GM19455 (cell line): ENCODE results near the gene STXBP3.
"Not testable (repeated sequence)": the region's sequence is repeated elsewhere in the genome, so short reads cannot be mapped to it uniquely, and the experiment has no call there.

ENCODE experiments used
- ATAC-seq: cut with Tn5 transposase; IDR thresholded peaks from one replicate; pipeline ENCODE4 v1.9.1; 2021; ENCODE audit not compliant: unreplicated experiment

Gene STXBP3, protein sequence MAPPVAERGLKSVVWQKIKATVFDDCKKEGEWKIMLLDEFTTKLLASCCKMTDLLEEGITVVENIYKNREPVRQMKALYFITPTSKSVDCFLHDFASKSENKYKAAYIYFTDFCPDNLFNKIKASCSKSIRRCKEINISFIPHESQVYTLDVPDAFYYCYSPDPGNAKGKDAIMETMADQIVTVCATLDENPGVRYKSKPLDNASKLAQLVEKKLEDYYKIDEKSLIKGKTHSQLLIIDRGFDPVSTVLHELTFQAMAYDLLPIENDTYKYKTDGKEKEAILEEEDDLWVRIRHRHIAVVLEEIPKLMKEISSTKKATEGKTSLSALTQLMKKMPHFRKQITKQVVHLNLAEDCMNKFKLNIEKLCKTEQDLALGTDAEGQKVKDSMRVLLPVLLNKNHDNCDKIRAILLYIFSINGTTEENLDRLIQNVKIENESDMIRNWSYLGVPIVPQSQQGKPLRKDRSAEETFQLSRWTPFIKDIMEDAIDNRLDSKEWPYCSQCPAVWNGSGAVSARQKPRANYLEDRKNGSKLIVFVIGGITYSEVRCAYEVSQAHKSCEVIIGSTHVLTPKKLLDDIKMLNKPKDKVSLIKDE

DNA sequence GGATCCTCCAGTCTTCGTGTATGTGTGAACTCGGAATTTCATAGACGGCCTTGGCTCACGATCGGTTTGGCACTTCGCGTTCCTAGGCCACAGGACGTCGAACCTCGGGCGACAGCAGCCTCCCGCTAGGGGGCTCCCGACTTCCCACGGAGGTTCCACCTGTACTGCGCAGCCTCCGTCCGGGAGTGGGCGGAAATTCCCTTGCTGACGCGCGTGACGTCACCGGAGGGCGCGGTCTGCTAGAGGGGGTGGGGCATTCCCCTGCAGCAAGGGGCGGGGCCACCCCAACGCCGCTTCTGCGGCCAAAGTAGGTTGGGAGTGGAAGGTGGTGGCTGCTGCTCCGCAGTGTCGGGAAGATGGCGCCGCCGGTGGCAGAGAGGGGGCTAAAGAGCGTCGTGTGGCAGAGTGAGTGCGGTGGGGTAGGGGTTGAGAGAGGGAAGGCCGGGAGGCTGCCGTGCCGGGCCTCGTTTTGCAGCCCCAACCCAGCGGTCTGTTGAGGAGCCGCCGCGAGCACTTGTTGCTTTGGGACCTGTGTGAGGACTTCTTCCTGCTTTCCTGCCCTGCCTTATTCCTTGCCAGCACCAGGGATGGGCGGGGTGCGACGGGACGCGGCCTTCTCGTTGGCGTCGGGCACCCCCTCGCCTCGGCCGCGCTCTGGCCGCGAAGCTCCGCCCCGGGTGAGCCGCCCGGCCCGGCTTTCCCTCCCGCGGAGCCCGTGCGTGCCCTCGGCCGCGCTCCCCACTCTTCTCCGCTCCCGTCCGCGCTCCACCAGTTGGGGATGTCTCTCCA lies at the start of gene STXBP3:
Gene STXBP3, plus strand, starts transcription at position 293 of the 789 bp plus-strand sequence. Its CDS starts 64 bp downstream, at position 357.
- peak; percentile 89 for ATAC-seq

DNA sequence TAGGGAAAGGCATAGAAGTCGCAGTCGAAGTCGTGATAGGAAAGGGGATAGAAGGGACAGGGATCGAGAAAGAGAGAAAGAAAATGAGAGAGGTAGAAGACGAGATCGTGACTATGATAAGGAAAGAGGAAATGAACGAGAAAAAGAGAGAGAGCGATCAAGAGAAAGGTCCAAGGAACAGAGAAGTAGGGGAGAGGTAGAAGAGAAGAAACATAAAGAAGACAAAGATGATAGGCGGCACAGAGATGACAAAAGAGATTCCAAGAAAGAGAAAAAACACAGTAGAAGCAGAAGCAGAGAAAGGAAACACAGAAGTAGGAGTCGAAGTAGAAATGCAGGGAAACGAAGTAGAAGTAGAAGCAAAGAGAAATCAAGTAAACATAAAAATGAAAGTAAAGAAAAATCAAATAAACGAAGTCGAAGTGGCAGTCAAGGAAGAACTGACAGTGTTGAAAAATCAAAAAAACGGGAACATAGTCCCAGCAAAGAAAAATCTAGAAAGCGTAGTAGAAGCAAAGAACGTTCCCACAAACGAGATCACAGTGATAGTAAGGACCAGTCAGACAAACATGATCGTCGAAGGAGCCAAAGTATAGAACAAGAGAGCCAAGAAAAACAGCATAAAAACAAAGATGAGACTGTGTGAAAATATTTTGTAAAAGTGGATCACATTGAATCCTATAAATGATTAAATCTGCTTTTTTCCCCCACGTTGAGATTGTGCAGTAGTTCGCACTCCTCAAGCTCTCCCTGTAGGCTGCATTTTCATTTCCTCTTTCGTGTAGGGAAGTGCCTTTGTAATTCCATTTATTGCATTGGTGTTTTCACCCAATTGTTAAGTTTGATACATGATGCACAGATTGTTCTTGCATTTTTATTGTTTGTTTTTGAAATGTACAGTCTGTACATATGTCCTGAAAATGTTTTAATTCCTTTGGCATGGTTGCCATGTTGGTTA lies 46.8 kb upstream of the STXBP3 start:
- ATAC-seq: no peak

DNA sequence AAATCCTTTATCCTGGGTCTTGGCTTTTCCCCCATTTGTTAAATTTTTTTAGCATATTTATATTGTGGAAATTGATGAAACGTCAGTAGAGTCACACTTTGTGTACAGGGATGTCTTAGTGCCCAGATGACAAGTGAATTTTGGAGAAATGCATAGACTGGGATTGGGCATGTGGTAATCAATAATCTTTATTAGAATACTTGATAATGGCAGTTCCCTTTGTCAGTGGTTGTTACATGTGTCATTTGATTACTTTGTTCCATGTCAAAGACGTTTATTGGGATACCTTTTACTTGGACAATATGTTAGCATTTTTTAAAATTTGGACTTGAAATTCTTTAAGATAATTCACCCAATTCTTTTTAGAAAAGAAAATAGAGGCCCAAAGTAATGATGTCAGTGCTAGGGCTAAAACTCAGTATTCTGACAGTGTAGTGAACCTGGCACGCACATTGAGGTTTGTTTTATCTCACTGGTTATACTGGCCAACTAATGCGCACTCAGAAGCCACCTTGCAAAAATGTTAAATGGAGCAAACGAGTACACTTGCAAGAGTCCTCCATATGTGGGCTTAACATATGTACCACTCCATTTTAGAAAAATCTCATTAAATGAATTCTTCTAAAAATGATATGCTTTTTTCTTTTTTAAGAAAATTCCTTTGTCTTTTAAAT lies 45.2 kb upstream of the STXBP3 start:
- no peak for ATAC-seq

DNA sequence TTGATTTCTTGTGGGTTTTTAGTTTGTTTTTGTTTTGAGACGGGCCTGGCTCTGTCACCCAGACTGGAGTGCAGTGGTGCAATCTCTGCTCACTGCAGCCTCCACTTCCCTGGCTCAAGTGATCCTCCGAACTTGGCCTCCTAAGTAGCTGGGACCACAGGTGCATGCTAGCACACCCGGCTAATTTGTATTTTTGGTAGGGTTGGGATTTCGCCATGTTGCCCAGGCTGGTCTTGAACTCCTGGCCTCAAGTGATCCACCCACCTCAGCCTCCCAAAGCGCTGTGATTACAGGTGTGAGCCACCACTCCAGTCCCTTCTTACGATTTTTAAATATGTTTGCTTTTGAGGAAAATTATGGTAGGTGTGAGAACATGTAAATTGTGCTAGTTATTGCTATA lies 44.4 kb upstream of the STXBP3 start:
- ATAC-seq: not testable (repeated sequence)

DNA sequence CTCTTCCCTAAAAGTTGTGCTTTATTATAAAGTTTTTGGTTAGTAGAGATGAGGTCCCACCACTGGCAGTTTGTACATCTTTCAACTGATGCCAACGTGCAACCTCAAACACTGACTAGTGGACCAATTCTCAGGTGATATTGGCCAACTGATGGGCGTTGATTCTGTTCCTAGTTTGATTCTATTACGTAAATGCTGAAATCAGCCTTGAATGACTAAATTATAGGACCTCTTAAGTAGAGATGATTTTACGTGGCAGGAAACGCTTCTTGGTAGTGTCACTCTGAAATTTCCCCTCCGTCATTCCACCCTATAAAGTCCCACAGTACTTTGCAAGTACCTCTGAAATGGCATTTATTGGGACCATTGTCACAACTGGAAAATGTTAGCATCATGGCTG lies 42.5 kb upstream of the STXBP3 start:
- no peak for ATAC-seq

DNA sequence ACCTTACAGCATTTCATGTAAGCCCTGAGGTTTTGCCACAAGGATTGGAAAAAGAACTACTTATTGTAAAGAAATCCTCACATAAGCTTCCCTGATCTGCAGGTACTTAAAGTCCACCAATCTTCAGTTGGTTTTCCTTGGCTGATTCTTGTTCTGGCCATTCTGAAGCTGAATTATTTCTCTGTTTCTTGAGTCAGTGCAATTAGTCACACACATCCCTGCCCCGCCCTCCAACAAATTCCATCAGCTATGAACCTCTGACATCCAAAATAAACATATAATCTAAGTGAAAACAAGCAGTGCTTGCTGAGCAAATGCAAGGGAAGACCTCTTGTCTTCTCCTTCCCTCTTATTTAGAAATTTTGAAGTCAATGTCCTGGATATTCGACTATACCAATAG lies 42.0 kb upstream of the STXBP3 start:
- ATAC-seq: no peak

DNA sequence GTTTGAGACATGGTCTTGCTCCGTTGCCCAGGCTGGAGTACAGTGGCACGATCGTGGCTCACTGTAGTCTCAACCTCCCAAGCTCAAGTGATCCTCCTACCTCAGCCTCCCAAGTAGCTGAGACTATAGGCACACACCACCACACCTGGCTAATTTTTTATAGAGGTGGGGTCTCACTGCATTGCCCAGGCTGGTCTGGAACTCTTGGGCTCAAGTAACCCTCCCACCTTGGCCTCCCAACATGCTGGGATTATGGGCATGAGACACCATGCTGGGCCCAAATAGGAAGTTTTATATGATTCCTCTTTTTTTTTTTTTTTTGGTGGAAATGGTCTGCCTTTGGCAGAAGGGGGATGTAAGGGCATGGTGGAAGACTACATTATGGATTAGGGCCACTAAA lies 39.8 kb upstream of the STXBP3 start:
- no peak for ATAC-seq

DNA sequence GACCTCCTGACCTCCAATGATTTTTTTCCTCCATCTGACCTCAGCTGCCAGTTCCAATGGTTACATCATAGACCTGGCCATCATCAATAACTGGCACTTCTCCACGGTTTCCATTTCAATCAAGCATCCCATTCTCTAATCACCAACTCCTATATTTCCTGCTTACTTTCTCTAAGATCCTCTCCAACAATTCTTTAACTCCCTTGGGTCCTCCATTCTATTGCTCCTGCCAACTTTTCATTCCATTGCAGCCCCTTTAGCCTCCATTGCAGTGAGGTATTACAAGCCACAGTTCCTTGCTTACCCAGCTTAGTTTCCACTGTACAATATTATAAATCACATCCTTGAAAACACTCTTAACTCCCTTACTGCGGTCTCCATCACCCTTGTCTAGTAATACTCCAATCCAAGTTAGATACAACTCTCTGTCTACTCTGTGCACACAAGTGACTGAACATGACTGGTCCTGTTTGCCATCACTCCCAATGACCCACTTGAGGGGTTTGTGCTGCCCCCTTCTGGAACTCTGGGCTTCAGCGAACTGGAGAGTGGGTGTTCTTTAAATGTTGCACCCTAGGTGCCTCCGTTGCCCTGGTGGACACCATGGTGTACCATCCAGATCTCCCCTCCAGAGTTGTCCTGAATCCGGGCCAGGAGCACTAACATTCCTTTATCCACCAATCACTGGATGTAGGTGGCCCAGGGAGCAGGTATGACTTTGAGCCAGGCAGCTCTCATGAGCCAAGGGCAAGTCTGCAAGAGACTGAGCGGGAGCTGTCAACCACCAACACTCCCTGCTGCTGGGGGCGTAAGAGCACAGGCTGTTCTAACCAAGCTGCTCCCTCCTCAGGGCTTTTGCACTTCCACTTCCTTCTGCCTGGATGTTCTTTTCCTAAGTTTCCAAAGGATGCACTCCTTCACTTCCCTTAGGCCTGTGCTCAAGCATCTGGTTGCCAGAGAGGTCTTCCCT lies 37.5 kb upstream of the STXBP3 start:
- ATAC-seq: no peak

DNA sequence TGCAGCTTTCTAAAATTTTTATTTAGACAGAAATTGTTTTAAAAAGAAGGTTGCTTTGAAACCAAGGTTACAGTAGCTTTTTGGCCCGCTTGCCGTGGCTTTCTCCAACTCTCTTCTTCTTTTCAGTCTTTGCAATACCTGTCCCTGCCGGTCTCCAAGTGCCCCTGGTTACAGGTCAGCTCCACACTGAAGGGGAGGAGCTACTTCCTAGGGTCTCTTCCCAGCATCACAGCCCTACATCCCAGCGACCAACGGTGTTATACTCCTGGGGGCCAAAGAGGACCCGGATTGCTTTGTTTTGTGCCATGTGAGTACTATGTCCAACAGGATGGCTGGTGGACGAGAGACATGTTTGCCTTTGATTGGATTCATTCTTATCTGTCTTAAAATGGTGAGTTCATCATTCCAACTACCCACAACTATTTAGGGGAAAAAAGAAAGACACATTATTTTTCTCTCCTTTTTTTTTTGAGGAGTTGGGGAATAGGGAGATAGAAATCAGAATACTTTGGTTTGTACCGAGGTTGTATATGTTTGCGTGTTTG lies 33.8 kb upstream of the STXBP3 start, which contains the start of gene FNDC7:
Gene FNDC7, plus strand, starts transcription at position 303 of the 545 bp plus-strand sequence. Its CDS starts 26 bp downstream, at position 329.
- no peak for ATAC-seq

DNA sequence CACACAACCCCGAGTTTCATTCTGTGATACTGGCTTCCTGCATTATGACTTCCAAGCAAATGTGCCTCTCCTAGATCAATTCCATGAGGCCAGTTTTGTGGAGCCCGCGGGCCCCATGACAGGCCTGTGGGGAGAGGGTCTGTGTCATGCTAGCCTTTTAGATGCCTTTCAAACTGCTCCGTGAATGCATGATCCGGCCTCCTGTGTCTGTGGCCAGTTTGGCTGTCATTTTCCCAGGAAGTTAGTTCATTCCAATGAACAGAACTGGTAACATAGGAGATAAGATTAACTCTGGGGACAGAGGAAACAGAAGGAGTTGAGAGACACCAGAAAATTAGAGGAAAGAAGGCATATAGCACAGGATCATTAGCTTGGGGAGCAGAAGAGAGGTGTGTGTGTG lies 30.5 kb upstream of the STXBP3 start:
- no peak for ATAC-seq

DNA sequence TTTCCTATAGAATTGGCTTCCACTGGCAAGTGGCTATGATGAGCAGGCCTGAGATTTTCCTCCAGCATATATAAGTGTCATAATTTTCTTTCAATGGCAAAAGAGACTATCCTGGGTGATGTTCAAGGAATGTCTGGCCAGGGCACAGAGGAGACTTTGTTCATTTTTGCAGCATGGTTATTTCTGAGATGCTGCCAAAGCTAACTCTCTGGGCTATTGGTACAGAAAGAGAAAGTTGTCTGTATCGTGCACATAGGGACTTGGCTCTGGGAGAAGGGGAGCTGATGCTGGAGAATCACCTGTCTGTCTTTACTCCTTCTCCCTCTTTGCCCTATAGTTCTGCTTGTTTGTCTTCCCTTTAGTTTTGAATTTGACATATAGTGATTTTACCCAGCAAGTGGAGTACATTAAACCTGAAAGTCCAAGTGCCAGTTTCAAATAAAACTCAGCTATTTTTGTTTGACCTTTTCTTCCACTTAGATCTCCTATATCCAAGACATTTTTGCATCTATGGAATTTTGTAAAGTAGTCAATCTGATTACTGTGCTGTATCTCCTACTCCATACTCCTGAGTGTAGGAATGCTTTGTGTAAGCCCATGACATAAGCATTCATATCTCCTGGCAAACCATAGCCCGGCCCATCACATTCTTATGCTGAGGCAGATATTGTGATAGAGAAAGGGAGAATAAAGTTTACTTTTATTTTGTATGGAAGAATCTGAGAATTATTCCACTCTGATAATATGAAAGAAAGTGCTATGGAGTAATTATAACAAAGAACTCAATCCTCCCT lies 29.8 kb upstream of the STXBP3 start:
- ATAC-seq: no peak

DNA sequence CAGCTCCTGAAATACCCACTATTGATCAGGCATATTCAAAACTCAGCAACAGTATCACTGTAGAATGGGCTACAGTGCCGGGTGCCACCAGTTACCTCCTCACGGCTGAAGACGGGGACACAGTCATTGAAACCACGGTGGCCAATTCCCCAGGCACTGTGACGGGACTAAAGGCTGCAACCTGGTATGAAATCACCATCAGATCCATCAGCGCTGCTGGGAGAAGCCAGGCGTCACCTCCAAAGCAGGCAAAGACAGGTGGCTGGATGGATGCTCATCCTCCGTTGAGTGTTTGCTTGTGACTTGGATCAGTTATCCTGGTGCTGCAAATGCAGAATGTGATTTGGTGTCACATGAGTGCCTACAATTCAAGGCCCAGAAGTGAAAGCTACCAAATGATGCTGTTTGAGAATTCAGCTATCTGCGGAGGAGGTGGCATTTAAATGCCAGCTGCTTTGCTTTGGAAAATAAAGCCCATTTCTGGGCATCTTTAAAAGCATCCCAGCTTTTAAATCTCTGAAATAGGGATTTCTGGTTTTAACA lies 28.6 kb upstream of the STXBP3 start:
- ATAC-seq: no peak

DNA sequence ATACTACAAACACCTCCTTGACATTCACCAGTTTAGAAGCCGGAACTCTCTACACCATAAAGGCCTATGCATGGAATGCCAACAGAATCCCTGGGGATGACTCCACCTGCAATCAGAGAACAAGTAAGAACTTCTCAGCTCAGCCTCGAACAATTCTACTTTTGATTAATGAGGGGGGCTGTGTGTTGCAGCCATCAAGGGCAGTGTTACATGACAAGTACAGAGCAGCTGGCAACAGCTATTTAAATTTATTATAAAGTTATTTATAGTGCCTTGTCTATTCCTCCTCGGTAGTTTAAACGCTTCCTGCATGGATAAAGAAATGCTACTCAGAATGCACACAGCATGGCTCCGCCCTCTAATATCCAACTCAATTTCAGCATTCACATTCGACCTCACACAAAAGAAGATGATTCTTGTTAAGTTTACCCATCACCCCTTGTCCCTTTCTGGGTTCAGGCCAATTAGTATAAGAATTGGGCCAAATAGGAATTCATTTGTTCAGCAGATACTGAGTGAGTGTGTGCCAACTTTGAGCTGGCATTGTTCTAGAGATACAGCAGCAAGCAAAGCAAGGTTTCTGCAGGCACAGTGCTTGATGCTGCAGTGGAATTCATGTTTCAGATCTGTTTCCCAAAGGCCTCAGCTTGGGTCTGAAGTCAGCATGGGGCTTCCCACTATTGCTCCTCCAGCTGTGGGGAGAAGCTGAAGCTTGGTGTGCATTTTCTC lies 27.4 kb upstream of the STXBP3 start:
- no peak for ATAC-seq

DNA sequence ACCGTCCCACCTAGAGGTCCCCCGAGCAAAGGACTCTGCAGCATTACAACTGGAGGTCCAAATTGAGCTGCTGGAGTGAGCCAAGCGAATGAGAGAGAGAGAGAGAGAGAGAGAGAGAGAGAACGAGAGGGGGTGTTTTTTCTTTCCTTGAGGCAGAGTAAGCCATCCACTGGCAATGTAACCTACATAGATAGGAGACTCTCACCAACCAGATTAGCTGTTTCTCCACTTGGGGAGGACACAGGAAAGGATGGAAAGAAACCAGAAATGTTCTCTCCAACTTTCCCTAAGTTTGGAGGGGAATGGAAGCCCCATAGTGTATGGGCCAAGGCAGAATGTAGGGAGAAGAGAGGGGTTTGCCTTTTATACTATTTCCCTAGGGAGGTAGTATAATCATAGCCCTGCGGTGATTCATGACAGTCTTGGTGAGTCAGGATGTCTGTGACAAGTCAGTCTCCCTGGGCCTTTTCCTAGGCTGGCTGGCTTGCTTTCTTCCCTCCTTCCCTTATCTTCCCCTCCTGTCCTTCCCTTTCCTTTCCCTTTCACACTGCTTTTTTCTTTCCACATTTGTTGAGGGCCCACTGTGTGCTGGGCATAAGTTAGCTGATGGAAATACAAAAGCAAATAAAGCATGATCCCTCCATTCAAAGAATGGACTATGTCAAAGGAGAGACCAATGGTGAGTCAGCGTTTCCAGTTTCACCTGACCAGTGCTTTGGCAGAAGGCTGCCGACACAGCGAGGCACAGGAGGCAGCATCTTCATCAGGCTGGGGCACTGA lies 26.6 kb upstream of the STXBP3 start:
- no peak for ATAC-seq

DNA sequence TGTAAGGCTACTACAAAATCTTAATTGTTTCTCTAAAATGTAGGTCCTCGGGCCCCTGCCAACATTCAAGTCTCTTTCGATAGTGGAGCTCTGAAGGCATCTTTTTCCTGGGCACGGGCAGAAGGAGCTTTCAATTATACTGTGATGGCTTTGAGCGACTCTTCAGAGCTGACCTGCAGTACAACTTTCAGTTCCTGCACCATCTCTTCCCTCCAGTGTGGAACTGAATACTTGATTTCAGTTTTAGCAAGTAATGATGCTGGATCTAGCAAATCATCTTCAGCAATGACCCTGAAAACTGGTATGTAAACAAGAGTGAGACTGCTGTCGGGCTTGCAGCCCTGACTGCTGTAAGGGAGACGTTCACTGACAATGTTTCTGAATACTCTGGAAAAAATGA lies 24.2 kb upstream of the STXBP3 start:
- no peak for ATAC-seq

DNA sequence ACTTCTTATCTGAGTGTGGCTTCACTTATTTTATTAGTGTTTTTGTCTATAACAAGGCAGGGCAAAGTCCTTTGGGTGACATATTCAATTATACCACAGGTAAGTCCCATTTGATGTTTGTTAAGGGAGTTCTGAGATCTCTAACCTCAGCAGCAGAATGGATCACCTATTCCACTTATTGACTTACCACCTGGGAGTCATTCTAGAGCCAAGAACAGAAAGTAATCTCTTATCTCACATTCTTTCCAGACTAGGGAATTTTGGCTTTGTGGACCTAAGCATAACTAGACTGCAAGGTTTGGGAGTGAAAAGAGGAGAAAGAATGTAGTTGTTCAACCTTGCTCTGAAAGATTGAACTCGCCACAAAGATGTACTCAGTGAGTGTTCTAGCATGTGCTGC lies 20.6 kb upstream of the STXBP3 start:
- ATAC-seq: no peak
